ENCODE measurements around the gene PHF24. TPM values are rescaled to one million over a fixed set of nuclear protein-coding genes. Genes with fewer than 3 reads are reported as not detected.

PHF24 gene
- total RNA-seq, 4 donors from 2014 or later: 0.09 to 0.57 (median 0.44) TPM; not detected in 1

GRCh38 chr9:34990908-34991606 lies 33.0 kb downstream of the PHF24 start:
- peaks cover 42 to 88% (median 68%) of the 10 kb centered on the region in 3 donors for H3K4me1 ChIP-seq
- H3K4me3 ChIP-seq: peak overlapping the region in 3 of 4 donors; percentile 76 to 94 (median 89)
- intact Hi-C loops (cut with DNase I): loop anchor here (10.0 kb wide), 1 partner anchor 84 kb away; the partner anchor contains the start of genes FANCG and VCP
- H3K36me3 ChIP-seq: peaks cover 0 to under 1% (median 0%) of the 10 kb centered on the region in 3 donors
- no peaks in the 10 kb centered on the region for H3K27me3 ChIP-seq
- no peaks in the 10 kb centered on the region for H3K9me3 ChIP-seq
- no peak for DNase-seq
- 55 to 60% methylated on average over 6 to 7 of the region's 7 CpGs for WGBS, 2 donors
- peak overlapping the region; percentile 89 to 97 (median 96) for H3K27ac ChIP-seq
- no peak for TF ChIP-seq CTCF (IDR thresholded peaks at IDR 0.05)
- no peak for TF ChIP-seq POLR2A (IDR thresholded peaks at IDR 0.05)

- Histone ChIP-seq H3K4me3 (peak overlapping the region in 1 of 4 donors; percentile 89), H3K4me1 (peaks cover 42 to 87% (median 70%) of the 10 kb centered on the region in 3 donors), H3K36me3 (peaks cover 0 to 8% (median 7%) of the 10 kb centered on the region in 3 donors), H3K27me3 (no peaks in the 10 kb centered on the region), H3K27ac (peak overlapping the region; percentile 89 to 97 (median 96)), H3K9me3 (no peaks in the 10 kb centered on the region)
- DNase-seq: no peak
- 40 to 59% methylated on average over 5 to 7 of the region's 15 CpGs for WGBS, 2 donors
- TF ChIP-seq CTCF (IDR thresholded peaks at IDR 0.05) (peak in 1 of 6 experiments; percentile 26), POLR2A (IDR thresholded peaks at IDR 0.05) (no peak)
- intact Hi-C loops (cut with DNase I): loop anchor here (10.0 kb wide), 1 partner anchor 83 kb away; the partner anchor contains the start of genes FANCG and VCP
These were observed 33.7 kb downstream of the PHF24 start for GRCh38 chr9:34991607-34992375.

GRCh38 chr9:34992376-34992951 lies 34.4 kb downstream of the PHF24 start:
- peaks cover 0 to 15% (median 12%) of the 10 kb centered on the region in 3 donors for H3K36me3 ChIP-seq
- no peaks in the 10 kb centered on the region for H3K9me3 ChIP-seq
- DNase-seq: no peak
- TF ChIP-seq POLR2A (IDR thresholded peaks at IDR 0.05): no peak
- no peak for TF ChIP-seq CTCF (IDR thresholded peaks at IDR 0.05)
- intact Hi-C loops (cut with DNase I): loop anchor here (10.0 kb wide), 1 partner anchor 82 kb away; the partner anchor contains the start of genes FANCG and VCP
- H3K27me3 ChIP-seq: no peaks in the 10 kb centered on the region
- peak overlapping the region in 1 of 4 donors; percentile 89 for H3K4me3 ChIP-seq
- 9% methylated on average over 3 of the region's 16 CpGs; no CpG with 5 or more reads in 1 of the 2 donors for WGBS, 2 donors
- H3K27ac ChIP-seq: peak overlapping the region; percentile 89 to 97 (median 96)
- H3K4me1 ChIP-seq: peaks cover 42 to 87% (median 75%) of the 10 kb centered on the region in 3 donors

- Histone ChIP-seq H3K4me3 (peak overlapping the region in 1 of 4 donors; percentile 25), H3K36me3 (peaks cover 0 to 25% (median 12%) of the 10 kb centered on the region in 3 donors), H3K27me3 (no peaks in the 10 kb centered on the region), H3K9me3 (no peaks in the 10 kb centered on the region), H3K4me1 (peaks cover 42 to 87% (median 69%) of the 10 kb centered on the region in 3 donors), H3K27ac (peak overlapping the region; percentile 89 to 97 (median 96))
- 39 to 42% methylated on average over 7 to 9 of the region's 10 CpGs for WGBS, 2 donors
- intact Hi-C loops (cut with DNase I): loop anchor here (10.0 kb wide), 1 partner anchor 81 kb away; the partner anchor contains the start of genes FANCG and VCP
- no peak for DNase-seq
- no peak for TF ChIP-seq CTCF (IDR thresholded peaks at IDR 0.05)
- peak in 2 of 4 donors; percentile 25 to 36 for TF ChIP-seq POLR2A (IDR thresholded peaks at IDR 0.05)
These were observed 35.6 kb downstream of the PHF24 start for GRCh38 chr9:34993502-34994259.

Measured in esophagus squamous epithelium (tissue), 5 donors.